Activated T-cell treated with anti-CD3 and anti-CD28 coated beads, Interleukin-2, amount 50 U/mL, for 48 hours (primary cell): ENCODE data around the gene C21orf58.
"Not testable (repeated sequence)": the region's sequence is repeated elsewhere in the genome, so short reads cannot be mapped to it uniquely, and the experiment has no call there.

Experiments
- DNase-seq, 2 experiments: peaks; one replicate each; pipeline ENCODE4 v3.0.0-alpha.2; 2020

Gene C21orf58

DNA sequence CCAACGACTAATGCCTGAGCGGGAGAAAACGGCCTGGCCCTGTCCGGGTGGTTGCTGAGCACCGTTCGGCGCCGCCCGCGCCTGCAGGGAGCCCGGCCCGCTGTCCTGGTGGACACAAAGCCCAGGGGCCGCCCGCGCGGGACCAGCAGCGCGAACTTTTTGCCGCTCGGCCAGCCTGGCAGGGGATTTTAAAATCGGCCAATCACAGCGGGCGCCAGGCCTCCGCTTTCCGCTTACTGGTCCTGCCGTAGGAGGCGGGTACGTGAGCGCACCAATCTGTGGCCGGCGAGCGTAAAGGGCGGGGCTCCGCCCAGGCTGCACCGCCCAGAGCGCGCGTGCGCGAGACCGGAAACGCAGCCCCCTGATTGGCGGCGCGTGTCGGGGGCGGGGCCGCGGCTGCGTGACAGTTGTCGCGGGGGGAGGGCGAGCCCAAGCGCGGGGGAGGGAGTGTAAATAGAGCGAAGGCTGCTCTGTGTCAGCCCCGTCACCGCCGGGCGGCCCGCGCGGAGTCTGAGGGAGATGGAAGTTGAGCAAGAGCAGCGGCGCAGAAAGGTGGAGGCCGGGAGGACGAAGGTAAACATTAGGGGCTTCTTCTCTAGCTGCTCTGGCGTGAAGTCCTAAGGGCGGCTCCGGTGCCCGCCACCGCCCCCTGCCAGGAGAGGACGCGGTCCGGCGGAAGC is at the start of gene C21orf58, which contains the start of gene PCNT:
TSS of gene C21orf58 (minus strand) at position 161 of the 680 bp plus-strand sequence. CDS start 1,132 bp downstream, outside the sequence.
TSS of gene PCNT (plus strand) at position 447 of the 680 bp plus-strand sequence. CDS start at position 520, 73 bp downstream.
- DNase-seq: peak; percentile 97 to 98

DNA sequence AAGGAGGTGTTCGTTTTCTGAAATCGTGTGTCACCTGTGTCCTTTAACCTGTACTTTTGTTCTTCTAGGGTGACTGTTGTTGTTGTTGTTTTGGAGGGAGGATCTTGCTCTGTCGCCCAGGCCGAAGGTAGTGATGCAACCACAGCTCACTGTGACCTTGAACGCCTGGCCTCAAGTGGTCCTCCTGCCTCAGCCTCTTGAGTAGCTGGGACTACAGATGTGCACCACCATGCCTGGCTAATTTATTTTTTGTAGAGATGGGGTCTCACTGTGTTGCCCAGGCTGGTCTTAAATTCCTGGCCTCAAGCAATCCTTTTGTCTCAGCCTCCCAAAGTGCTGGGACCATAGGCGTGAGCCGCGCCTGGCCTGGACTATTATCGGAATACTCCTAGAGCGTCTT is 49.3 kb upstream of the C21orf58 start:
- not testable (repeated sequence) for DNase-seq

DNA sequence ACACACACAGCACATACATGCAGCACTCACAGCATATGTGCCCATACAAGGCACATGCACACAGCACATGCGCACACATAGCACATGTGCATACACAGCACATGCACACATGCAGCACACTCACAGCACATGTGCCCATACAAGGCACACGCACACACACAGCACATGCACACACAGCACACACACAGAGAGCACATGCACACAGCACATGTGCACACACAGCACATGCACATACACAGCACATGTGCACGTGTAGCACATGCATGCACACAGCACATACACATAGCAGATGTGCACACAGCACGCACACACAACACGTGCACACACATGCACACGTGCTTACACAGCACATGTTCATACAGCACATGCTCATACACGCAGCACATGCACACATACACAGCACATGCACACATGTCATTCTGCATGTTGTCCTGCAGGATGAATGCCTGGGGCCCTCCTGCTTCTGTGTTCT is 48.4 kb upstream of the C21orf58 start:
- DNase-seq: no peak

DNA sequence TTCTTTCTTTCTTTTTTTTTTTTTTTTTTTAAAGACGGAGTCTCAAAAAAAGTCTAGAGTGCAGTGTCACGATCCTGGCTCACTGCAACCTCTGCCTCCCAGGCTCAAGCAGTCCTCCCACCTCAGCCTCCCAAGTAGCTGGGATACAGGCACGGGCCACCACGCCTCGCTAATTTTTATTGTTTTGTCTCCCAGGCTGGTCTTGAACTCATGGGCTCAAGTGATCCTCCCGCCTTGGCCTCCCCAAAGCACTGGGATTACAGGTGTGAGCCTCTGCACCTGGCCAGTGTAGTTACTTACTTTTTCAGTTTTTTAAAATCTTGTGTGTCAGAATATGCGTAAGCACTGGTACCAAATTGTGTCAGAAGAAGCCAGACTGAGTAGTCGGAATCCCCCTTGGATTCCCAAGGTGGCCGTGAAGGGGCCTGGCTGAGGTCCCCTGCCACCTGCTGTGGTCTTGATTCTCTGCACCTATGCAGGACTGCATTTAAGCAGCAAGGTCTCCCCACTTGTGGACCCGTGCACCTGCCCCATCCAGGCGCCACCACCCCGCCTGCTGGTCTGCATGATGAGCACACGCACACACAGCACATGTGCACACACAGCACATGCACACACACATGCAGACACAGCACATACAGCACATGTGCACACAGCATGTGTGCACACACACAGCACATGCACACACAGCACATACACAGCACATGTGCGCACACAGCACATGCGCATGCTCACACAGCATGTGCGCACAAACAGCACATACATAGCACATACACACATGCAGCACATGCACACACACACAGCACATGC is 47.7 kb upstream of the C21orf58 start:
- DNase-seq: no peak

DNA sequence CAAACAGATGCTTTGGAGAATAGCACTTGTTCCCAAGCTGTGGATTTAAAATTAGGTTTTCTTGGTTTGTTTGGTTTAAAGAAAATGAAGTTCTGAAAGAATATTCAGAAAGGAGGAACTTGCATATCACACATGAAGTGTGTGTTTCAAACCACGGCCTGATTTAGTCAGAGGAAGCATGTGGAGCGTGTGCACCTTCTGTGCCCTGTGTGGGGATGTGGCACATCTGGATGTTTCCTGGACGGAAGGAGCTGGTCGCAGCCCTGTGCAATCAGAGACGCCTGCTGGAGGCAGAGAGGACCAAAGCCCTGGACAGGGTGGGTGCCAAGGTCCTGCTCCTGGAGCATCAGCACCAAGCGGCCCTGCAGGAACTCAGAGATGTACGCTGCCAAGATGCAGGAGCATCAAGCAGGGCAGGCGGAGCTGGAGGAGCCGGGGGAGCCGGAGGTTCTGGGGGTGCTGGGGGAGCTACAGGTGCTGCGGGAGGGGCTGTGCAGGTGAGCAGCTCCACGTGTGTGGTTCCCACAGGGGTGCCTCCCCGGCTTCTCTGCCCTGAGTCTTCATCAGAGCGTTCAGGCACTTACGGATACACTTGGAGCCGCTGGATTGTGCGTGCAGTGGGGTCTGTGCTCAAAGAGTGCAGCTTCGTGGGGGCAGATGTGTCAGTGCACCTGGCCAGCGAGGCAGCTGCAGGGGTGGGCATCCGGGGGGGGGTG is 46.0 kb upstream of the C21orf58 start:
- DNase-seq: no peak

DNA sequence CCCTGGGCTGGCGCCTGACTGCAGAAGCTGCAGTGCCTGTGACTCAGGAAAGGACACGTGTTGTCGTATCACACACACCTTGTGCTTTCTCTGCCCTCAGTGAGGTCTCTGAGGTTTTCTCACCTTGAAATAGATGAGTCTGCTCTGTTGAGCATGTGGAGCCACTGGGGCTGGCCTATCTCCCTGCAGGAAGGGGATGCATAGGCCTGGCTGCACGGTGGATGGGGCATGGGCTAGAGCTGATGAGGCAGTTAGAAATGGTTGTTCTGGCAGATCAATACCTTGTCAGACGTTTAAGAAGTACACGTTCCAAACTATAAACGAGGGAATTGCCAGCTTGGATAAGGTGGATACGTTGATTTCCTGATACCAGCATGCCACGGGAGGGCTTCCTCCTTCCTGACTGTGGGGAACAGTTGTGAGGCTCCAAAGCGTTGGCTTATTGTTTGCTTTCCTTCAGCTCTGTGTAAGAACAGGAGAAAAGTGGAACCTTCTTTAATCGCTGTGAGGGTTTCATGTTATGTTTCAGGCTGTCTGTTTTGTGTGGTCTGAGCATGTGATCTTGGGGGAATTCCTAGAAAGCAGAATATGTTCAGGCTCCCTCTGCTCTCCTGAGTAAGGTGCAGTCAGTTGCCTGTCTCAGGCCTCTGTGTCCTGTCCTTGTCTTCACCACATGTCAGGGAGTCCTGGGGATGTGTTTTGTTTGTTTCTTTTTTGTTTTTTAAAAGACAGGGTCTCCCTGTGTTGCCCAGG is 45.0 kb upstream of the C21orf58 start:
- DNase-seq: peak; percentile 46 to 59

DNA sequence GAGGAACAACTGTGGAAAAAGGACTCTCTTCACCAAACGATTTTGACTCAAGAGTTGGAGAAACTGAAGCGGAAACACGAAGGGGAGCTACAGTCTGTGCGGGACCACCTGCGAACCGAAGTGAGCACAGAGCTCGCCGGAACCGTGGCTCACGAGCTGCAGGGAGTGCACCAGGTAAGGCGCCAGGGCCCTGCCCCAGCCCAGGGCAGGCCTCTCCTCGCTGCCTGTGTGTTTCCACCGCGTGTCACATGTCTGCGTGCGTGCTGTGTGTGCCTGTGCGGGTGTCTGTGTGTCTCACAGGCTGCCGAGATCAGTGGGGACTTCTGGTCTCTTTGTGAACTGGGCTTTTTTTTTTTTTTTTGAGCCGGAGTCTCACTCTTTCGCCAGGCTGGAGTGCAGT is 43.3 kb upstream of the C21orf58 start:
- no peak for DNase-seq

DNA sequence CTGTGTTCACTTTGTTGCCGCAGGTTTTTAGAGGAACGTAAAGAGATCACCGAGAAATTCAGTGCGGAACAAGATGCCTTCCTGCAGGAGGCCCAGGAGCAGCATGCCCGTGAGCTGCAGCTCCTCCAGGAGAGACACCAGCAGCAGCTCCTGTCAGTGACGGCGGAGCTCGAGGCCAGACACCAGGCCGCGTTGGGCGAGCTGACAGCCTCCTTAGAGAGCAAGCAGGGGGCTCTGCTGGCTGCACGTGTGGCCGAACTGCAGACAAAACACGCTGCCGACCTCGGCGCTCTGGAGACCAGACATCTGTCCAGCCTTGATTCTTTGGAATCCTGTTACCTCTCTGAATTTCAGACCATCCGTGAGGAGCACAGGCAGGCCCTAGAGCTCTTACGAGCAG is 42.9 kb upstream of the C21orf58 start:
- no peak for DNase-seq

DNA sequence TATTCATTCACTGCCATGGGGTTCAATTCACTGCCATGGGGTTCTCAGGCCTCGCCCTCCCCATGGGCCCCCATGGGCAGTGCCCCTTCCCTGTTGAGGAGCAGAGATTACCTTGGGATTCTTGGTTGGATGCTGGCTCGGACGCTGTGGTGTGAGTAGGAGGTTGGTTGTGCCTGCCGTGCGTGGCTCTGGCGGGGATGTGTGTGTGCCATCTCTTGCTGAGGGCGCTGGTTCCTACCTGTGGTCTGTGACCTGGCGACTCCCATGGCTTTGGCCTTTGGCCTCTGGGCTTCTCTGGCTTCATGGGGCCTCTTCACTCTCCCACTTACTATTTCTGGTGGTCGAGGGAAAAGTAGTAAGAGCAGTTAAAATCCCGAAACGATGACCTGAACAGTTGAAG is 42.4 kb upstream of the C21orf58 start:
- no peak for DNase-seq

DNA sequence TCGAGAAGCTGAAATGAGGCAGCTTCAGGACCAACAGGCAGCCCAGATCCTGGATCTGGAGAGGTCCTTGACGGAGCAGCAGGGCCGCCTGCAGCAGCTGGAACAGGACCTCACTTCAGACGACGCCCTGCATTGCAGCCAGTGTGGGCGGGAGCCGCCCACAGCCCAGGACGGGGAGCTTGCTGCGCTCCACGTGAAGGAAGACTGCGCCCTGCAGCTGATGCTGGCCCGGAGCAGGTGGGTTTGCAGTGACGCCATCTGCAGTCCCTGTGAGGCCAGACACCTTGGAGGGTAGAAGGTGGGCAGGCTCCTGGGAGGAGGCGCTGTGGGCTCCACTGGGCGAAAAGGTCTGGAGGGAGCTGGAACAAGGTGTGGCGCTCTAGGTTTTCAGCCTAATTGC is 40.0 kb upstream of the C21orf58 start:
- no peak for DNase-seq

DNA sequence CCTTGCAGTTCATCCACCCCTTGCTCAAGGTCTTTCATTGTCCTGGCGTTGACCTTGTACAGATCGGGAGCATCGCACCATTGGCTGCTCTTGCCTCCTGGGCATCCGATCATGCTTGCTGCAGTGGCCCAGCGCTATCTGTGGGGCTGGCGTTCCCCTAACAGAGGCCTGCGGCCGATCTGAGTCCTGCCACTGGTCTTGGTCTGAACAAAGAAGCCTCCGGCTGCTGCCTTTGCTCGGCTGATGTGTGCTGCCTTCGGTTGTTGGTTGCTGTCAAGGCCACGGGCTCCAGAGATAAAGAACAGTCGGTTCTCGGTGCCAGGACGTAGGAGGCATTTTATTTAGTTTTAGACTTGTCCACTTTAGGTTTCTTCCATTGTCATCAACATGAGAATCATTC is 39.3 kb upstream of the C21orf58 start:
- DNase-seq: no peak

DNA sequence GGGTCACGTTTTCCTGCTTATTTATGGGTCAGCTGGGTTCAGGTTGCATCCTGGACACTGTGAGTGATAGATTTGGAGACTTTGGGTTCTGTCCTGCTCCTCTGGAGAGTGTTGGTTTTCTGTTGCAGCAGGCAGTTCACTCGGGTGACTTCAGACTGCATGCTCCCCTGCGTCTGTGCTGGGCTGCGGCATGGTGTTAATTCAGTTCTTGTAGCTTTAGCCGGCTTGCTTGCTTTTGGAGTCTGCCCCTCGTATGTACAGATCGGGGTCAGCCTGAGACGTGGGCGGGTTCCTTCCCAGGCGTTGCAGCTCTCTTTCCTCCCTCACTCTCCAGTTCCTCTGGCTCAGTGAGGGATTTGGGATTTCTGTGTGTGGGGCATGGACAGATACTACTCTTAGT is 38.3 kb upstream of the C21orf58 start:
- no peak for DNase-seq

DNA sequence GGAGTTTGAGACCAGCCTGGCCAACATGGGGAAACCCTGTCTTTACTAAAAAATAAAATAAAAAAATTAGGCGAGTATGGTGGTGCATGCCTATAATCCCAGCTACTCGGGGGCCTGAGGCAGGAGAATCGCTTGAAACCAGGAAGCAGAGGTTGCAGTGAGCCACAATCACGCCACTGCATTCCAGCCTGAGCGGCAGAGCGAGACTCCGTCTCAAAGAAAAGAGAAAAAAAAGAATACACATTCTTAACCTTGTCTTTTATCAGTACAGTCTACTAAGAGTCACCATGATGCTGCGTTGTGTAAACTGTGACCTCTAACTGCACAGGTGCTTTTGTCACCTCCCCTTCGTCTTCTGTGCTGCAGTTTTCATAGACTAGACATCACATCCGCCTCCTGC is 37.5 kb upstream of the C21orf58 start:
- no peak for DNase-seq

DNA sequence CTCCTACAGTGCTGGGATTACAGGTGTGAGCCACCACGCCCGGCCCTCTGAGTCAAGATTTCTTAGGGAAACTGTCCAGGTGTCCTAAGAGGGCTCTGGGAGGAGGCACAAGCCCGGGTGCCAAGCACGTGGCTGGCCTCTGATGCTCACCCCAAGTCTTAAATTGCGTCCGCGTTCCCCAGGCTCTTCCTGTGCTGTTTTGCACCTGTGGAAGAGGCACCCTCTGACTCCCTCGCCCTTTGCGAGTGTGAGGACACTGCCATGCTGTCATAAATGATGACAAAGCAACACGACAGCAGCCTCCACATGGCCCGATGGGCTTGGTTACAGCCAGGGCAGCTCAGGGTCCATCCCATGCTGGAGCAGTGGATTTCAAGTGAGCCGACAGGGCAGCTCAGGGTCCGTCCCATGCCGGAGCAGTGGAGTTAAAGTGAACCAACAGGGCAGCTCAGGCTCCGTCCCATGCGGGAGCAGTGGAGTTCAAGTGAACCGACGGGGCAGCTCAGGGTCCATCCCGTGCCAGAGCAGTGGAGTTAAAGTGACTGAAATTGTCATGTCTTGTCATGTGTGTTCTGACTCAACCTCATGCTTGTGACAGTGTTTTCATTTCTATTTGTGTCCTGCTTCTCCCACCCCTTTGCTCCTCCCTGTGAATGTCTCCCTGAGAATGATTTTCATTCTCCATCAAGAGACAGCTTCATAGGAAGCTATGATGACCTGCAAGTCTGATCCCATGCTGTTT is 34.2 kb upstream of the C21orf58 start:
- DNase-seq: no peak

DNA sequence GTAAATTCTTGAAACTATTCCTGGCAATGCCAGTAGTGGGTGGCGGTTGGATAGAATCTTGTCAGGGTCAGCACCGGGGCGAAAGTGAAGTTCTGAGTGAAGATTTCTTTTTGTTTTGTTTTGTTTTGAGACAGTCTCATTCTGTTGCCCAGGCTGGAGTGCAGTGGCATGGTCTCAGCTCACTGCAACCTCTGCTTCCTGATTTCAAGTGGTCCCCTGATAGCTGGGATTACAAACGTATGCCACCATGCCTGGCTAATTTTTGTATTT is 33.6 kb upstream of the C21orf58 start:
- DNase-seq: no peak

DNA sequence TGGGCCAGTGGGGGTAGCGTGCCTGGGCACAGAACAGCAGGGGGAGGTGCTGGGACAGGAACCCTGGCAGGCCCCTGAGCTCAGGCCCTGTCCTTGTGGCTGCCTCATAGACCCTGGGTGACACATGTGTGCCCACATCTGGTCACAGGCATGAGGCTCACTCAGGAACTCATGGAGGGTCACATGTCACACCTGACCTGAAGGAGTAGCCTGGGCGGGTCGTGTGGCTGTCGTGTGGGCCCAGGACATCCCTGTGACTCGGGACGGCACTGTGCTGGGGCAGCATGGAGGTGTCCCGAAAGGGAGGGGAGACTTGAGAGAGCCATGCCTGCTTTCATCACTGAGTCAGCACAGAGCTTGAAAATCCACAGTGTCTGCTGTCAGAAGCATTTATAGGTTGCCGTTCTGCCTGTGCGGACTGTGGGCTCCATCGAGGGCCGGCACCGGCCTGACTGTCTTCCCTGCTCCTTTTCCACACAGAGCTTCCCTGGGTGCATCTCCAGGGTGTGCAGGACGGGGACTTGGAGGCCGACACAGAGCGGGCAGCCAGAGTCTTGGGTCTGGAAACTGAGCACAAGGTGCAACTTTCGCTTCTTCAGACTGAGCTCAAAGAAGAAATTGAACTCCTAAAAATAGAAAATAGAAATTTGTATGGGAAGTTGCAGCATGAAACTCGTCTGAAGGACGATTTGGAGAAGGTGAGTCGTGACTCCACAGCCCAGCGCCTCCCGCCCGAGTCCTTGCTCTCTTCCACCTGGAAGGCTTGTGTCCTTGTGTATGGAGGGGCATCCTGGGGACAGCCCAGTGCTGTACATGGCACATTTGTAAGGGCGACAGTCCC is 33.0 kb upstream of the C21orf58 start:
- no peak for DNase-seq

DNA sequence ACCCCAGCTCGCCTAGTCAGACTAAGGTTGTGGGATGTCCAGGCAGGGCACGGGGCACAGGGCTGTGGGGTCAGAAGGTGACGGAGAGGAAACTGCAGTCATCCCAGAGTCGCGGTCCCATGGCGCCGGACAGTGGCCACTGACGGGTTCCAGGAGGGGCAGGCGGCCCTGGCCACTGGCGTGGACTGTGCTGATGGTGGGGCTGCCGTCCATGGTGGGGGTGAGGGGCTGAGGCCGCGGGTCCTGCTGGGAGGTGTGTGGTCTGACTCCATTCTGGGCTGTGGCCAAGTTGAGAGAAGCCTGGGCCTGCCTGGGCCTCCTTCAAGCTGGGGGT is 32.3 kb upstream of the C21orf58 start:
- no peak for DNase-seq

DNA sequence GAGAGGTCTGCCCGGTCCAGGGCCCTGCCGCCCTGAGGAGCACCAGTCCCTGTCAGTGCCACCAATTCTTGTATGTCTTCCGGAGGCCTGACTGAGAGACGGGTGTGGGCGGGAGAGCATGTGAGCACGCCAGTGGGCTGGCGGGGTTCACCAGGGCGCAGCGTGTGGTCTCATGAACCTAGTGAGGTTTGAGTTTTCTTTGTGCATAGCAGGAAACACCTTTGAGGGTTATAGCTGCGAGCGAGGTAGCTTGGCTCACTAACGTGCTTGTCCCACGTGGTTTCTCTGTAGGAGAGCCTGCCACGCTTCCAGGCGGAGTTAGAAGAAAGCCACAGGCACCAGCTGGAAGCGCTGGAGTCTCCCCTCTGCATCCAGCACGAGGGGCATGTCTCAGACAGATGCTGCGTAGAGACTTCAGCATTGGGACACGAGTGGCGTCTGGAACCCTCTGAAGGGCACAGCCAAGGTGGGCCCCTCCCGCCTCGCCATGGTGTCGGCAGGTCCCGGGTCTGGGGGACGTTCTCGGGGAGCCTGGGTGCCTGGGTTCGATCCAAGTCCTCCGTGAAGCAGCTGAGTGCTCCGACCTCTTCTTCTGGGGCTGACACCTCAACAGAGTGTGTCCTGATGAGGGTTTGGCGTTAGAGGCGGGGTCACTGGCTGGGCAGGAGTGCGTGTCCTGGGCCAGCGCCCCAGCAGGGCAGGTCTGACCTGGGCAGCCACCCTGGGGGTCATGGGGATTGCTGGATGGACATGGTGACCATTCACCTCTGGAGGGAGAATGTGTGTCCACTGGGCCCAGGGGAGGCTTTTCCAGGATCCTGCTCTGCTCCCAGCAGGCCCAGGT is 31.7 kb upstream of the C21orf58 start:
- DNase-seq: peak in 1 of 2 experiments; percentile 23

DNA sequence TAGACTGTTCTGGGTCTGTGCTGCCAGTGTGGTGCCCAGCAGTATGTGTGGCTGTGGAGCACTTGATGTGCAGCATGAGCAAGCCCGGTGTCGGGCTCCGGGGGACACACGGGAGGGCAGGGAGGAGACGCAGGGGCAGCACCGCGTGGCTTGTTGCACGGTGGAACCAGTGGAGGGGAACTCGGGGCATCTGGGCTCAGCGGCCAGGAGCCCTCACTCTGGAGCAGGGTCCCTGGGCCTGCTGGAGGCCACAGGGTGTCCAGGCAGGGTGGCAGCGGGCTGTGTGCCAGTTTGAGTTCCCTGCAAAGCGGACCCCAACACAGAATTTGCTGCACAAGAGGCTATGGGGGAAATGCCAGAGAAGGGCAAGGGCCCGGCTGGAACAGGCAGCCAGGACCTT is 30.8 kb upstream of the C21orf58 start:
- DNase-seq: no peak

DNA sequence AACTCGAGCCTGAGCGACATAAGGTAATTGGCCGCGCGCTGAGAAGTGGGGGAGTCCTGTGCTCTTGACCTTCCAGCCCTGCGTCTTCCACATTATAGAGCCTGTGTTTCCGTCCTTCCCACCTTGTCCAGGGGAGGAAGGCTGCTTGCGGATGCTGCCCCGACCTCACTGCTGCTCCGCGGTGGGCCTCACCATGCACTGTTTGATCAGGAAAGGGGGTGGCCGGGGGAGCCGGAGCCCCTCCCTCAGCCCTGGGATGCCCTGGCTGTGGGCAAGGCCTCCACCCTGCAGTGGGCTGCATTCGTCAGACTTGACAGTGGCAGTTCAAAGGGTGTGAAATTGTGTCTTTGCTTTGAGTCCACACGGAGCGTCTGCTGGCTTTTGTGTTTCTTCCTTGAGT is 30.4 kb upstream of the C21orf58 start:
- no peak for DNase-seq

DNA sequence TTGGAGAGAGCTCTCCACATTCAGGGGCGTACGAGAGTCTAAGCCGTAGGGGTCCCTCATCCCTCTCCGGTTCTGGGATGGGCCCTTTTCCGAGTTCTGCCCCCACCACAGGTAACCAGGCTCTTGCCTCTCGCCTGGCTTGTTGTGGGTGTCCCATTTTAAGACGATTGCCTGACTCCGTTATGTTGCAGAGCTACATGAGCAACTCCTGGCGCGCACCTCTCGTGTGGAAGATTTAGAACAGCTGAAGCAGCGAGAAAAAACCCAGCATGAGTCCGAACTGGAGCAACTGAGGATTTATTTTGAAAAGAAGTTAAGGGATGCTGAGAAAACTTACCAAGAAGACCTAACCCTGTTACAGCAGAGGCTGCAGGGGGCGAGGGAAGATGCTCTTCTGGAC is 29.2 kb upstream of the C21orf58 start:
- DNase-seq: no peak
